HCT116 (cell line): Measurements from ENCODE around the gene ADRM1.

Experiments used
- CEBPB ChIP-seq: IDR thresholded peaks from 2 replicates; pipeline ENCODE4 v1.6.1; 2012; ENCODE audit warnings: low read depth
- EGR1 ChIP-seq: IDR thresholded peaks from 2 replicates; pipeline ENCODE4 v1.6.1; 2012; ENCODE audit warnings: low read depth
- EZH2 ChIP-seq: fragments of 200-600 bp; sonication (generic); IDR thresholded peaks from 2 replicates; pipeline ENCODE4 v1.6.1; 2017; ENCODE audit warnings: antibody characterized with exemption, mixed run types
- EZH2phosphoT487 ChIP-seq: fragments of 200-600 bp; IDR thresholded peaks from 2 replicates; pipeline ENCODE4 v1.6.1; 2018; ENCODE audit warnings: antibody characterized with exemption, borderline replicate concordance
- FOSL1 ChIP-seq: IDR thresholded peaks from 2 replicates; pipeline ENCODE4 v1.6.1; 2012; ENCODE audit warnings: low read depth
- POLR2AphosphoS5 ChIP-seq: IDR thresholded peaks from 2 replicates; pipeline ENCODE4 v1.6.1; 2011; ENCODE audit warnings: mild to moderate bottlenecking, low read depth, low read length, moderate library complexity
- RAD21 ChIP-seq: IDR thresholded peaks from 2 replicates; pipeline ENCODE4 v1.6.1; 2012; ENCODE audit warnings: low read depth, mild to moderate bottlenecking
- SIN3A ChIP-seq: IDR thresholded peaks from 2 replicates; pipeline ENCODE4 v1.6.1; 2012; ENCODE audit warnings: low read depth
- SP1 ChIP-seq: IDR thresholded peaks from 2 replicates; pipeline ENCODE4 v1.6.1; 2012; ENCODE audit warnings: low read depth
- TCF7L2 ChIP-seq: IDR thresholded peaks from 2 replicates; pipeline ENCODE4 v1.7.0; 2011; ENCODE audit warnings: borderline replicate concordance, inconsistent platforms; ENCODE audit not compliant: insufficient read depth, insufficient read length; ENCODE audit errors: extremely low read depth
- YY1 ChIP-seq: IDR thresholded peaks from 2 replicates; pipeline ENCODE4 v1.6.1; 2011; ENCODE audit warnings: low read length, low read depth, moderate library complexity, mild to moderate bottlenecking; ENCODE audit not compliant: insufficient replicate concordance; ENCODE audit errors: extremely low read depth
- TF ChIP-seq, protein P1 (sequence below), 3 experiments: fragments of 200-600 bp in 1 of 3; sonication (generic) in 1 of 3; IDR thresholded peaks in 2 of 3; conservative IDR thresholded peaks in 1 of 3; 2 replicates each; pipeline ENCODE4 v1.5.1; 2012 to 2017; ENCODE audit warnings: low read depth in 2 of 3, low read length in 2 of 3, antibody characterized with exemption in 1 of 3, borderline replicate concordance in 1 of 3, control low read depth in 1 of 3, mild to moderate bottlenecking in 1 of 3, mixed read lengths in 1 of 3, mixed run types in 1 of 3, moderate library complexity in 1 of 3; ENCODE audit not compliant: insufficient read depth in 1 of 3
- TF ChIP-seq, protein P2 (sequence below): IDR thresholded peaks from 2 replicates; pipeline ENCODE4 v1.6.1; 2012

DNA sequence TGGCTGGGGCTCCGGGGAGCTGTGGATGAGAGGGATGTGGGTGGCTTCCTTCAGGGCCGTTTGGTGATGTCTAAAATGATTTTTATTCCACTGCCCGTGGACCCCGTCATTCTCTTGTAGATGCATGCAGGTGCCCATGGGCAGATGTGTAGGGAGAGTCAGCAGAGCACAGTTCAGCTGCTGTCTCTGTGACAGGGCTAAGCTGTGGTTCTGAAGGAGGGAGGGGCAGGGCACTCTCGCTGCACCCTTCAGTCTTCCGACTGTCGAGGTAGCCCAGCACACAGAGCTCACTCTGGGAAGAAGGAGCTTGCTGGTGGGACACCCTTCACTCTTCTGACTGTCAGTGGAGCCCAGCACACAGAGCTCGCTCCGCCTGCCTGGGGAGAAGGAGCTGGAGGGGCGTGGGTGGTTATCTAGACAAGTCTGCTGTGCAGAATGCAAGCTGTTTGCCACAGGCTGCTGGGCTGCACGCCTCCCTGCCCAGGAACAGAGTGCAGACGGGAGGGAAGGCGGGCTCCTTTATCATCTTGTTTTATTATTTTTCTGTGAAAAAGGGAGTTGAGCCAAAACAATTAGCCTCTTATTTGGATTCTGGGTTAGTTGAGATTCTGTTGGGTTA lies 28.4 kb upstream of the ADRM1 start:
- TF ChIP-seq EZH2phosphoT487, result no peak
- TF ChIP-seq YY1, result no peak
- TF ChIP-seq SIN3A, result no peak
- TF ChIP-seq, protein P1, sequence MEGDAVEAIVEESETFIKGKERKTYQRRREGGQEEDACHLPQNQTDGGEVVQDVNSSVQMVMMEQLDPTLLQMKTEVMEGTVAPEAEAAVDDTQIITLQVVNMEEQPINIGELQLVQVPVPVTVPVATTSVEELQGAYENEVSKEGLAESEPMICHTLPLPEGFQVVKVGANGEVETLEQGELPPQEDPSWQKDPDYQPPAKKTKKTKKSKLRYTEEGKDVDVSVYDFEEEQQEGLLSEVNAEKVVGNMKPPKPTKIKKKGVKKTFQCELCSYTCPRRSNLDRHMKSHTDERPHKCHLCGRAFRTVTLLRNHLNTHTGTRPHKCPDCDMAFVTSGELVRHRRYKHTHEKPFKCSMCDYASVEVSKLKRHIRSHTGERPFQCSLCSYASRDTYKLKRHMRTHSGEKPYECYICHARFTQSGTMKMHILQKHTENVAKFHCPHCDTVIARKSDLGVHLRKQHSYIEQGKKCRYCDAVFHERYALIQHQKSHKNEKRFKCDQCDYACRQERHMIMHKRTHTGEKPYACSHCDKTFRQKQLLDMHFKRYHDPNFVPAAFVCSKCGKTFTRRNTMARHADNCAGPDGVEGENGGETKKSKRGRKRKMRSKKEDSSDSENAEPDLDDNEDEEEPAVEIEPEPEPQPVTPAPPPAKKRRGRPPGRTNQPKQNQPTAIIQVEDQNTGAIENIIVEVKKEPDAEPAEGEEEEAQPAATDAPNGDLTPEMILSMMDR (IDR thresholded peaks at IDR 0.05 in 2 of 3, conservative IDR thresholded peaks at IDR 0.05 in 1 of 3; ENCODE audit: borderline replicate concordance in 1 of 3, insufficient read depth in 1 of 3, low read depth in 2 of 3, low read length in 2 of 3), result no peak
- TF ChIP-seq SP1, result no peak
- no peak for TF ChIP-seq POLR2AphosphoS5
- no peak for TF ChIP-seq RAD21
- TF ChIP-seq EZH2, result no peak
- no peak for TF ChIP-seq FOSL1
- TF ChIP-seq TCF7L2, result no peak
- no peak for TF ChIP-seq EGR1
- TF ChIP-seq CEBPB, result no peak
- TF ChIP-seq, protein P2, sequence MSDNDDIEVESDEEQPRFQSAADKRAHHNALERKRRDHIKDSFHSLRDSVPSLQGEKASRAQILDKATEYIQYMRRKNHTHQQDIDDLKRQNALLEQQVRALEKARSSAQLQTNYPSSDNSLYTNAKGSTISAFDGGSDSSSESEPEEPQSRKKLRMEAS, result no peak
